K562 (cell line): ENCODE data around the gene CLCN2. TPM values are rescaled to one million over a fixed set of nuclear protein-coding genes. Genes with fewer than 3 reads are reported as not detected.

Experiments
- ATAC-seq: fragments of 200-7000 bp; cut with Tn5 transposase; 3 replicates; pipeline ENCODE4 v1.9.1; 2020; ENCODE audit warnings: moderate library complexity
- BruUV-seq: library from RNA; stranded (reverse); fragments of 400-500 nt; replicated peaks from 2 replicates; lab custom pipeline; 2021; lab: Mats Ljungman, UMichigan
- CTCF ChIA-PET: fragments of 300-600 bp; formaldehyde crosslinking; extraction: SDS; loops from one replicate; lab custom pipeline; 2021; ENCODE audit warnings: low intra/inter-chr PET ratio; lab: Yijun Ruan, JAX
- POLR2A ChIA-PET: fragments of 300-600, 350-650 bp; sonication (Branson Sonifier 250); formaldehyde crosslinking; extraction: SDS; loops from one replicate; lab custom pipeline; 2021; ENCODE audit warnings: antibody characterized with exemption, inconsistent platforms; lab: Yijun Ruan, JAX
- DNase-seq, 4 experiments: peaks; one replicate each; pipeline versions ENCODE4 v3.0.0 to v3.0.0-alpha.2; 2011 to 2018; ENCODE audit warnings: low spot score in 3 of 4, mixed read lengths in 3 of 4; ENCODE audit errors: extremely low read depth in 1 of 4
- FAIRE-seq: peaks from 2 replicates; lab custom pipeline; 2011; peaks lifted over from hg19 to GRCh38; lab: Jason Lieb, UNC
- H2AFZ ChIP-seq: 2 replicates; pipeline ENCODE4 v1.6.0; 2011; ENCODE audit warnings: low read depth, low read length, control low read depth, inconsistent platforms
- H3K27ac ChIP-seq: fragments of 200-600 bp; 3 replicates; pipeline ENCODE4 v1.8.0; 2011; ENCODE audit warnings: low read depth, mild to moderate bottlenecking, control low read depth, inconsistent platforms, low read length, moderate library complexity, mixed read lengths; ENCODE audit errors: extremely low read depth
- H3K27me3 ChIP-seq, 2 experiments: fragments of 300-600 bp in 1 of 2; 2 replicates in 1 of 2; 3 replicates in 1 of 2; pipeline versions ENCODE4 v1.6.0 to v1.8.0; 2011; ENCODE audit warnings: inconsistent platforms in 2 of 2, low read length in 2 of 2, mild to moderate bottlenecking in 1 of 2, mixed read lengths in 1 of 2, moderate library complexity in 1 of 2; ENCODE audit not compliant: control insufficient read depth in 2 of 2, insufficient read depth in 2 of 2
- H3K36me3 ChIP-seq: fragments of 300-600 bp; 3 replicates; pipeline ENCODE4 v1.8.0; 2011; ENCODE audit warnings: mild to moderate bottlenecking, low read length, inconsistent platforms; ENCODE audit not compliant: control insufficient read depth, insufficient read depth
- H3K4me1 ChIP-seq, 2 experiments: fragments of 200-600 bp in 1 of 2; replicated peaks in 1 of 2; 2 replicates in 1 of 2; 3 replicates in 1 of 2; pipeline versions ENCODE4 v1.5.1 to v1.8.0; 2011; ENCODE audit warnings: inconsistent platforms in 2 of 2, low read length in 2 of 2, mild to moderate bottlenecking in 1 of 2, mixed read lengths in 1 of 2, moderate library complexity in 1 of 2; ENCODE audit not compliant: control insufficient read depth in 2 of 2, insufficient read depth in 2 of 2
- H3K4me2 ChIP-seq: 2 replicates; pipeline ENCODE4 v1.6.1; 2011; ENCODE audit warnings: low read length, control low read depth, inconsistent platforms, mixed read lengths; ENCODE audit not compliant: insufficient read depth
- H3K4me3 ChIP-seq: fragments of 200-600 bp; sonication (generic), shearing (Covaris generic); 2 replicates; pipeline ENCODE4 v1.5.1; 2016; ENCODE audit warnings: control low read depth, inconsistent platforms
- H3K79me2 ChIP-seq: fragments of 200-600 bp; 3 replicates; pipeline ENCODE4 v1.8.0; 2011; ENCODE audit warnings: low read length, inconsistent platforms; ENCODE audit not compliant: control insufficient read depth, insufficient read depth
- H3K9ac ChIP-seq, 2 experiments: 2 replicates each; pipeline versions ENCODE4 v1.6.0 to v1.6.1; 2011; ENCODE audit warnings: low read depth in 2 of 2, low read length in 2 of 2, control low read depth in 1 of 2, inconsistent platforms in 1 of 2, mild to moderate bottlenecking in 1 of 2, mixed read lengths in 1 of 2; ENCODE audit not compliant: insufficient read depth in 1 of 2
- H3K9me1 ChIP-seq: one replicate; pipeline ENCODE4 v1.6.0; 2011; ENCODE audit warnings: inconsistent platforms, mild to moderate bottlenecking, low read length, moderate library complexity; ENCODE audit not compliant: control insufficient read depth, insufficient read depth
- H3K9me3 ChIP-seq: replicated peaks from 2 replicates; pipeline ENCODE4 v1.5.1; 2011; ENCODE audit warnings: low read depth, low read length, inconsistent platforms; ENCODE audit not compliant: control insufficient read depth, insufficient read depth
- H4K20me1 ChIP-seq: replicated peaks from 2 replicates; pipeline ENCODE4 v1.6.1; 2011; ENCODE audit warnings: low read length, inconsistent platforms, mixed read lengths; ENCODE audit not compliant: control insufficient read depth, insufficient read depth
- HDAC1 ChIP-seq, 2 experiments: fragments of 450-650 bp; IDR thresholded peaks; 2 replicates each; pipeline ENCODE4 v1.6.1; 2016 to 2017; ENCODE audit warnings: inconsistent platforms in 1 of 2, mild to moderate bottlenecking in 1 of 2, moderate library complexity in 1 of 2
- HDGF ChIP-seq: fragments of 450-650 bp; IDR thresholded peaks from 2 replicates; pipeline ENCODE4 v1.6.1; 2016
- HOMEZ ChIP-seq: fragments of 250-450 bp; sonication (Bioruptor Pico); IDR thresholded peaks from 2 replicates; pipeline ENCODE4 v1.4.0; 2020; ENCODE audit warnings: mild to moderate bottlenecking, moderate library complexity
- KDM1A ChIP-seq, 2 experiments: fragments of 450-650 bp; IDR thresholded peaks; 2 replicates each; pipeline ENCODE4 v1.6.1; 2016; ENCODE audit warnings: mild to moderate bottlenecking in 2 of 2
- MXD1 ChIP-seq: fragments of 250-450 bp; sonication (Bioruptor Pico); IDR thresholded peaks from 2 replicates; pipeline ENCODE4 v1.8.0; 2021; ENCODE audit warnings: borderline replicate concordance, mild to moderate bottlenecking, moderate library complexity; ENCODE audit not compliant: poor library complexity, severe bottlenecking
- RBBP5 ChIP-seq: fragments of 200-600 bp; sonication (generic); IDR thresholded peaks from 2 replicates; pipeline ENCODE4 v1.6.1; 2012; ENCODE audit warnings: borderline replicate concordance, mild to moderate bottlenecking, low read length, control low read depth, inconsistent platforms; ENCODE audit not compliant: insufficient read depth, poor library complexity, severe bottlenecking
- TBL1XR1 ChIP-seq, 2 experiments: IDR thresholded peaks; 2 replicates each; pipeline ENCODE4 v1.6.1; 2012; ENCODE audit warnings: improper control_type of control experiment in 2 of 2, low read length in 2 of 2, mild to moderate bottlenecking in 1 of 2
- VEZF1 ChIP-seq: fragments of 200-800 bp; sonication (Bioruptor generic); IDR thresholded peaks from 2 replicates; pipeline ENCODE4 v1.6.1; 2017; ENCODE audit warnings: missing genetic modification characterization, missing compliant biosample characterization
- ZBTB43 ChIP-seq: sonication (generic); formaldehyde crosslinking; IDR thresholded peaks from 2 replicates; pipeline ENCODE4 v1.8.0; 2023; ENCODE audit warnings: mild to moderate bottlenecking, missing genetic modification reagents
- ZNF586 ChIP-seq: fragments of 450-650 bp; formaldehyde crosslinking; conservative IDR thresholded peaks from 2 replicates; pipeline ENCODE4 v1.4.0; 2020; ENCODE audit warnings: mild to moderate bottlenecking, moderate library complexity
- ZNF766 ChIP-seq: fragments of 200-800 bp; sonication (Bioruptor generic); conservative IDR thresholded peaks from 2 replicates; pipeline ENCODE4 v1.6.1; 2016; ENCODE audit warnings: missing genetic modification characterization, missing compliant biosample characterization
- WGBS: fragments of 100-300 bp; shearing (Covaris generic); methylation state at CpG from one replicate; pipeline ENCODE4 v1.1.6; 2016; ENCODE audit warnings: low coverage, mixed read lengths; ENCODE audit not compliant: insufficient coverage; ENCODE audit errors: missing lambda C conversion rate; 5-methylcytosine and 5-hydroxymethylcytosine counted together
- in situ Hi-C: fragments of 300-500 bp; cut with MboI; formaldehyde crosslinking; loops from 4 replicates; pipeline ENCODE4 v1.15.0; 2018; ENCODE audit warnings: inconsistent platforms, mixed read lengths
- intact Hi-C: fragments of 100-400 bp; cut with micrococcal nuclease; formaldehyde crosslinking; loops from 2 replicates; pipeline ENCODE4 v1.14.2; 2022
- polyA plus RNA-seq, 8 experiments: library from polyadenylated mRNA; depleted of rRNA in 4 of 8; stranded (reverse) in 5 of 8; unstranded in 3 of 8; fragments of >200 nt; fragmentation: Nextera tagmentation in 2 of 8; fragmentation: Illumina TruSeq in 1 of 8; extraction: Ambion mirVana in 2 of 8; extraction: Trizol in 1 of 8; gene quantifications; 2 replicates each; pipeline versions ENCODE4 v1.2.1 to v1.2.3, GENCODE V29; 2011 to 2014; ENCODE audit warnings: inconsistent platforms in 1 of 8, missing spikeins in 1 of 8
- total RNA-seq, 7 experiments: library from RNA; depleted of rRNA in 6 of 7; stranded (reverse); fragments of >200 nt in 6 of 7; fragmentation: Illumina TruSeq in 2 of 7; extraction: Trizol in 2 of 7; gene quantifications; 2 replicates each; pipeline versions ENCODE4 v1.2.1 to v1.2.3, GENCODE V29; 2011 to 2021; ENCODE audit warnings: low replicate concordance in 1 of 7

Gene CLCN2
- total and polyA plus RNA-seq, 9 of the 15 experiments (the other 6 are each of a cell fraction or from before 2014, with no cell fraction given): 0.10 to 14.0 (median 6.9) TPM

- TF ChIP-seq MXD1: no peak
- peak; percentile 18 for TF ChIP-seq RBBP5
- TF ChIP-seq KDM1A (IDR thresholded peaks at IDR 0.05): no peak
- TF ChIP-seq, all 486 proteins: peak for 3
Measured at GRCh38 chr3:184346480-184347190, 14.8 kb downstream of the CLCN2 start (continued).

GRCh38 chr3:184345317-184346144 is 15.9 kb downstream of the CLCN2 start:
- ChIA-PET CTCF (no interaction called here), POLR2A (interaction anchor here (0.6 to 1.1 kb wide), 5 partner anchors 8 to 29 kb away, joined by 3 to 6 read pairs (median 4); partner anchors contain the start of gene FAM131A)
- ATAC-seq: peak; percentile 87
- Histone ChIP-seq H4K20me1 (no peaks in the 10 kb centered on the region), H3K27me3 (no peaks in the 10 kb centered on the region), H3K27ac (no peak overlapping the region; the same call in 1 of the 3 replicates), H3K36me3 (peaks cover 42% of the 10 kb centered on the region; the same call in 2 of the 3 replicates), H3K9ac (peak overlapping the region in 1 of 2 experiments; percentile 53; a peak in 1 of 4 replicates), H3K4me2 (no peak overlapping the region; the same call in 1 of the 2 replicates), H3K9me3 (no peaks in the 10 kb centered on the region), H3K9me1 (peaks cover 6% of the 10 kb centered on the region), H2AFZ (no peak overlapping the region), H3K79me2 (peaks cover 8% of the 10 kb centered on the region; the same call in 2 of the 3 replicates), H3K4me3 (no peak overlapping the region), H3K4me1 (peaks cover 48 to 56% of the 10 kb centered on the region in 2 experiments)
- intact Hi-C loops: loop anchor here (1.0 kb wide), 1 partner anchor 17 kb away; no protein-coding TSS in a partner anchor
- in situ Hi-C loops: no loop called here
- BruUV-seq: no TSS peak
- DNase-seq: peak; percentile 82 to 88 (median 84)
- WGBS: 30% methylated on average over 13 of the region's 14 CpGs
- peak; percentile 95 for FAIRE-seq
- TF ChIP-seq ZNF586 (CRISPR knock-in tag): no peak
- TF ChIP-seq HDGF: 0 out of 2 replicates have a peak, but pooled peaks have one; percentile 67
- peak; percentile 43; the same call in 1 of the 2 replicates for TF ChIP-seq VEZF1 (CRISPR knock-in tag)
- TF ChIP-seq ZBTB43: 0 out of 2 replicates have a peak, but pooled peaks have one; percentile 29
- TF ChIP-seq HOMEZ (CRISPR knock-in tag): no peak
- 0 out of 4 replicates have a peak, but pooled peaks of 1 of the 2 experiments have one; percentile 29 for TF ChIP-seq HDAC1 (IDR thresholded peaks at IDR 0.05)
- TF ChIP-seq TBL1XR1 (IDR thresholded peaks at IDR 0.05; ENCODE audit: low read length in 2 of 2): no peak
- peak; percentile 66; the same call in 1 of the 2 replicates for TF ChIP-seq ZNF766 (CRISPR knock-in tag)
